HEK293 (cell line): ENCODE results near the gene PHYH.

Experiments used
- CTCF ChIA-PET: fragments of 350-600 bp; formaldehyde crosslinking; extraction: SDS; loops from one replicate; lab custom pipeline; 2021; ENCODE audit warnings: antibody characterized with exemption; lab: Yijun Ruan, JAX
- POLR2A ChIA-PET: fragments of 300-600 bp; formaldehyde crosslinking; extraction: SDS; loops from one replicate; lab custom pipeline; 2020; ENCODE audit warnings: antibody characterized with exemption, inconsistent platforms; lab: Yijun Ruan, JAX
- H3K27ac ChIP-seq: fragments of 200-500 bp; sonication (Bioruptor generic); 2 replicates; pipeline ENCODE4 v1.5.1; 2014; ENCODE audit warnings: low read depth, low read length, control low read depth, inconsistent platforms; ENCODE audit errors: extremely low read depth
- H3K36me3 ChIP-seq, 2 experiments: fragments of 200-500 bp in 1 of 2; sonication (Bioruptor generic) in 1 of 2; 1 replicate in 1 of 2; 2 replicates in 1 of 2; pipeline ENCODE4 v1.5.1; 2014 to 2017; ENCODE audit warnings: inconsistent platforms in 2 of 2, low read length in 2 of 2; ENCODE audit not compliant: control insufficient read depth in 2 of 2, insufficient read depth in 1 of 2
- H3K4me1 ChIP-seq: fragments of 200-500 bp; sonication (Bioruptor generic); 2 replicates; pipeline ENCODE4 v1.5.1; 2014; ENCODE audit warnings: mild to moderate bottlenecking, low read length, inconsistent platforms; ENCODE audit not compliant: control insufficient read depth, insufficient read depth
- H3K4me3 ChIP-seq: 2 replicates; pipeline ENCODE4 v1.5.1; 2011; ENCODE audit warnings: low read depth, mild to moderate bottlenecking, control low read depth, low read length, moderate library complexity
- H3K9me3 ChIP-seq: fragments of 200-500 bp; sonication (Bioruptor generic); 2 replicates; pipeline ENCODE4 v1.5.1; 2014; ENCODE audit warnings: low read depth, low read length, inconsistent platforms; ENCODE audit not compliant: control insufficient read depth, insufficient read depth
- OVOL3 ChIP-seq: fragments of 450-650 bp; formaldehyde crosslinking; IDR thresholded peaks from 2 replicates; pipeline ENCODE4 v1.5.1; 2016; ENCODE audit warnings: missing biosample characterization, missing genetic modification characterization
- SP3 ChIP-seq: fragments of 450-650 bp; formaldehyde crosslinking; IDR thresholded peaks from 2 replicates; pipeline ENCODE4 v1.5.1; 2016; ENCODE audit warnings: missing biosample characterization, missing genetic modification characterization
- ZEB2 ChIP-seq: fragments of 450-650 bp; formaldehyde crosslinking; IDR thresholded peaks from 2 replicates; pipeline ENCODE4 v1.5.1; 2016; ENCODE audit warnings: missing biosample characterization, missing genetic modification characterization
- ZNF10 ChIP-seq: fragments of 450-650 bp; formaldehyde crosslinking; IDR thresholded peaks from 2 replicates; pipeline ENCODE4 v1.5.1; 2017; ENCODE audit warnings: missing biosample characterization, missing genetic modification characterization
- ZNF169 ChIP-seq: fragments of 450-650 bp; formaldehyde crosslinking; IDR thresholded peaks from 2 replicates; pipeline ENCODE4 v1.5.1; 2016; ENCODE audit warnings: missing biosample characterization, missing genetic modification characterization
- ZNF221 ChIP-seq: fragments of 450-650 bp; formaldehyde crosslinking; IDR thresholded peaks from 2 replicates; pipeline ENCODE4 v1.5.1; 2017; ENCODE audit warnings: missing biosample characterization, missing genetic modification characterization, borderline replicate concordance
- ZNF292 ChIP-seq: fragments of 450-650 bp; formaldehyde crosslinking; IDR thresholded peaks from 2 replicates; pipeline ENCODE4 v1.5.1; 2016; ENCODE audit warnings: low read depth, missing biosample characterization, missing genetic modification characterization, borderline replicate concordance
- ZNF311 ChIP-seq: fragments of 450-650 bp; formaldehyde crosslinking; IDR thresholded peaks from 2 replicates; pipeline ENCODE4 v1.5.1; 2017; ENCODE audit warnings: missing biosample characterization, missing genetic modification characterization, borderline replicate concordance
- ZNF394 ChIP-seq: fragments of 450-650 bp; formaldehyde crosslinking; IDR thresholded peaks from 2 replicates; pipeline ENCODE4 v1.5.1; 2016; ENCODE audit warnings: missing biosample characterization, missing genetic modification characterization, mild to moderate bottlenecking, moderate library complexity, borderline replicate concordance
- ZNF530 ChIP-seq: fragments of 450-650 bp; formaldehyde crosslinking; IDR thresholded peaks from 2 replicates; pipeline ENCODE4 v1.5.1; 2016; ENCODE audit warnings: low read depth, missing biosample characterization, missing genetic modification characterization
- ZNF600 ChIP-seq: fragments of 450-650 bp; formaldehyde crosslinking; IDR thresholded peaks from 2 replicates; pipeline ENCODE4 v1.5.1; 2016; ENCODE audit warnings: missing biosample characterization, missing genetic modification characterization
- ZNF623 ChIP-seq: fragments of 450-650 bp; formaldehyde crosslinking; IDR thresholded peaks from 2 replicates; pipeline ENCODE4 v1.5.1; 2016; ENCODE audit warnings: missing biosample characterization, missing genetic modification characterization
- ZNF624 ChIP-seq: fragments of 450-650 bp; formaldehyde crosslinking; IDR thresholded peaks from 2 replicates; pipeline ENCODE4 v1.5.1; 2017; ENCODE audit warnings: missing biosample characterization, missing genetic modification characterization
- ZNF654 ChIP-seq: fragments of 450-650 bp; formaldehyde crosslinking; IDR thresholded peaks from 2 replicates; pipeline ENCODE4 v1.5.1; 2016; ENCODE audit warnings: low read depth, missing biosample characterization, missing genetic modification characterization
- ZNF677 ChIP-seq: fragments of 450-650 bp; IDR thresholded peaks from 2 replicates; pipeline ENCODE4 v1.5.0; 2018; ENCODE audit warnings: missing biosample characterization, mild to moderate bottlenecking, missing genetic modification characterization, moderate library complexity
- ZNF701 ChIP-seq: fragments of 450-650 bp; formaldehyde crosslinking; IDR thresholded peaks from 2 replicates; pipeline ENCODE4 v1.5.1; 2016; ENCODE audit warnings: missing biosample characterization, missing genetic modification characterization
- ZNF843 ChIP-seq: fragments of 450-650 bp; formaldehyde crosslinking; IDR thresholded peaks from 2 replicates; pipeline ENCODE4 v1.5.1; 2016; ENCODE audit warnings: missing biosample characterization, missing genetic modification characterization
- TF ChIP-seq, protein P1 (sequence below): fragments of 450-650 bp; formaldehyde crosslinking; conservative IDR thresholded peaks from 2 replicates; pipeline ENCODE4 v1.5.1; 2016; ENCODE audit warnings: low read depth, missing biosample characterization, missing genetic modification characterization
- TF ChIP-seq, protein P2 (sequence below): fragments of 450-650 bp; formaldehyde crosslinking; IDR thresholded peaks from 2 replicates; pipeline ENCODE4 v1.5.1; 2016; ENCODE audit warnings: missing biosample characterization, missing genetic modification characterization
- TF ChIP-seq, protein P3 (sequence below): fragments of 450-650 bp; formaldehyde crosslinking; IDR thresholded peaks from 2 replicates; pipeline ENCODE4 v1.5.1; 2016; ENCODE audit warnings: missing biosample characterization, missing genetic modification characterization

Gene PHYH

DNA sequence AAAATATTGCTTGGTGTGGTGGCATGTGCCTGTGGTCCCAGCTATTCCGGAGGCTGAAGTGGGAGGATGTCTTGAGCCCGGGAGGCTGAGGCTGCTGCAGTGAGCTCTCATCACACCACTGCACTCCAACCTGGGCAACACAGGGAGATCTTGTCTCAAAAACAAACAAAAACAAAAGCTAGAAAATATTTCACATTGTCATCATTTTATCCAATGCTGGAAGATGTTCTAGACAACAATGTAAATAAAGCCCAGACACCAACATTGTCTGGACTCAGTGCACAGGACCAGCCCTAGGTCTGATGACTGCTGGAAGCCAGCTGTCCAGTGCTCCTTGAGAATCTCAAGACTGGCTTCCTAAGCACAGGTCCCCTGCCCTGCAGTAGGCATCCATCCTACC, 34.7 kb upstream of the PHYH start (continued):
- TF ChIP-seq OVOL3 (tag by site-specific recombination) (no peak), ZNF654 (tag by site-specific recombination) (no peak), ZNF169 (tag by site-specific recombination) (no peak), ZNF311 (no peak), ZNF292 (tag by site-specific recombination) (no peak)

DNA sequence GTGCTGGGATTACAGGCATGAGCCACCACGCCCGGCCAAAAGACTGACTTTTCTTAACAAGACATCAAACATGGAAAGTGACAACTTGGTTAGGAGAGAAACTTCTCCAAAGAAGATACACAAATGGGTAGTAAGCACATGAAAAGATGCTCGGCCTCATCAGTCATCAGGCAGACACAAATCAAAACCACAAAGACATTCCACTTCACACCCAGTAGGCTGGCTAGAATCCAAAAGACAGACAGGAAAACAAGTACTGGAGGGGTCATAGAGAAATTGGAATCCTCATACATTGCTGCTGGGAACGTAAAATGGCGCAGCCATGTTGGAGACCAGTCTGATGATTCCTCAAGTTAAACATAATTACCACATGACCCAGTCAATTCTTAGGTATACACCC, 31.8 kb upstream of the PHYH start:
- Histone ChIP-seq H3K27ac (no peak overlapping the region), H3K4me1 (no peaks in the 10 kb centered on the region), H3K36me3 (peaks cover 60 to 92% of the 10 kb centered on the region in 2 experiments), H3K4me3 (no peak overlapping the region)
- POLR2A ChIA-PET = no interaction called here
- TF ChIP-seq ZNF221 (tag by site-specific recombination) (no peak), ZEB2 (tag by site-specific recombination) (no peak), ZNF624 (tag by site-specific recombination) (no peak), SP3 (no peak), ZNF623 (tag by site-specific recombination) (no peak), ZNF10 (tag by site-specific recombination) (no peak), ZNF701 (tag by site-specific recombination) (no peak), ZNF677 (no peak), ZNF843 (tag by site-specific recombination) (no peak), ZNF394 (tag by site-specific recombination) (no peak), ZNF530 (tag by site-specific recombination) (no peak), ZNF600 (tag by site-specific recombination) (no peak)
- TF ChIP-seq, protein P1, sequence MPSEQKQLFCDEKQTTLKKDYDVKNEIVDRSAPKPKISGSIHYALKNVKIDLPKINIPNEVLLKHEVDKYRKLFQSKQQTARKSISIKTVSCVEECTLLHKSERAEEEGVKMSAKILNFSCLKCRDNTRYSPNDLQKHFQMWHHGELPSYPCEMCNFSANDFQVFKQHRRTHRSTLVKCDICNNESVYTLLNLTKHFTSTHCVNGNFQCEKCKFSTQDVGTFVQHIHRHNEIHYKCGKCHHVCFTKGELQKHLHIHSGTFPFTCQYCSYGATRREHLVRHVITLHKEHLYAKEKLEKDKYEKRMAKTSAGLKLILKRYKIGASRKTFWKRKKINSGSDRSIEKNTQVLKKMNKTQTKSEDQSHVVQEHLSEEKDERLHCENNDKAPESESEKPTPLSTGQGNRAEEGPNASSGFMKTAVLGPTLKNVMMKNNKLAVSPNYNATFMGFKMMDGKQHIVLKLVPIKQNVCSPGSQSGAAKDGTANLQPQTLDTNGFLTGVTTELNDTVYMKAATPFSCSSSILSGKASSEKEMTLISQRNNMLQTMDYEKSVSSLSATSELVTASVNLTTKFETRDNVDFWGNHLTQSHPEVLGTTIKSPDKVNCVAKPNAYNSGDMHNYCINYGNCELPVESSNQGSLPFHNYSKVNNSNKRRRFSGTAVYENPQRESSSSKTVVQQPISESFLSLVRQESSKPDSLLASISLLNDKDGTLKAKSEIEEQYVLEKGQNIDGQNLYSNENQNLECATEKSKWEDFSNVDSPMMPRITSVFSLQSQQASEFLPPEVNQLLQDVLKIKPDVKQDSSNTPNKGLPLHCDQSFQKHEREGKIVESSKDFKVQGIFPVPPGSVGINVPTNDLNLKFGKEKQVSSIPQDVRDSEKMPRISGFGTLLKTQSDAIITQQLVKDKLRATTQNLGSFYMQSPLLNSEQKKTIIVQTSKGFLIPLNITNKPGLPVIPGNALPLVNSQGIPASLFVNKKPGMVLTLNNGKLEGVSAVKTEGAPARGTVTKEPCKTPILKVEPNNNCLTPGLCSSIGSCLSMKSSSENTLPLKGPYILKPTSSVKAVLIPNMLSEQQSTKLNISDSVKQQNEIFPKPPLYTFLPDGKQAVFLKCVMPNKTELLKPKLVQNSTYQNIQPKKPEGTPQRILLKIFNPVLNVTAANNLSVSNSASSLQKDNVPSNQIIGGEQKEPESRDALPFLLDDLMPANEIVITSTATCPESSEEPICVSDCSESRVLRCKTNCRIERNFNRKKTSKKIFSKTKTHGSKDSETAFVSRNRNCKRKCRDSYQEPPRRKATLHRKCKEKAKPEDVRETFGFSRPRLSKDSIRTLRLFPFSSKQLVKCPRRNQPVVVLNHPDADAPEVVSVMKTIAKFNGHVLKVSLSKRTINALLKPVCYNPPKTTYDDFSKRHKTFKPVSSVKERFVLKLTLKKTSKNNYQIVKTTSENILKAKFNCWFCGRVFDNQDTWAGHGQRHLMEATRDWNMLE (tag by site-specific recombination) = no peak
- TF ChIP-seq, protein P2, sequence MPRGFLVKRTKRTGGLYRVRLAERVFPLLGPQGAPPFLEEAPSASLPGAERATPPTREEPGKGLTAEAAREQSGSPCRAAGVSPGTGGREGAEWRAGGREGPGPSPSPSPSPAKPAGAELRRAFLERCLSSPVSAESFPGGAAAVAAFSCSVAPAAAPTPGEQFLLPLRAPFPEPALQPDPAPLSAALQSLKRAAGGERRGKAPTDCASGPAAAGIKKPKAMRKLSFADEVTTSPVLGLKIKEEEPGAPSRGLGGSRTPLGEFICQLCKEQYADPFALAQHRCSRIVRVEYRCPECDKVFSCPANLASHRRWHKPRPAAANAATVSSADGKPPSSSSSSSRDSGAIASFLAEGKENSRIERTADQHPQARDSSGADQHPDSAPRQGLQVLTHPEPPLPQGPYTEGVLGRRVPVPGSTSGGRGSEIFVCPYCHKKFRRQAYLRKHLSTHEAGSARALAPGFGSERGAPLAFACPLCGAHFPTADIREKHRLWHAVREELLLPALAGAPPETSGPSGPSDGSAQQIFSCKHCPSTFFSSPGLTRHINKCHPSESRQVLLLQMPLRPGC (tag by site-specific recombination) = no peak
- TF ChIP-seq, protein P3, sequence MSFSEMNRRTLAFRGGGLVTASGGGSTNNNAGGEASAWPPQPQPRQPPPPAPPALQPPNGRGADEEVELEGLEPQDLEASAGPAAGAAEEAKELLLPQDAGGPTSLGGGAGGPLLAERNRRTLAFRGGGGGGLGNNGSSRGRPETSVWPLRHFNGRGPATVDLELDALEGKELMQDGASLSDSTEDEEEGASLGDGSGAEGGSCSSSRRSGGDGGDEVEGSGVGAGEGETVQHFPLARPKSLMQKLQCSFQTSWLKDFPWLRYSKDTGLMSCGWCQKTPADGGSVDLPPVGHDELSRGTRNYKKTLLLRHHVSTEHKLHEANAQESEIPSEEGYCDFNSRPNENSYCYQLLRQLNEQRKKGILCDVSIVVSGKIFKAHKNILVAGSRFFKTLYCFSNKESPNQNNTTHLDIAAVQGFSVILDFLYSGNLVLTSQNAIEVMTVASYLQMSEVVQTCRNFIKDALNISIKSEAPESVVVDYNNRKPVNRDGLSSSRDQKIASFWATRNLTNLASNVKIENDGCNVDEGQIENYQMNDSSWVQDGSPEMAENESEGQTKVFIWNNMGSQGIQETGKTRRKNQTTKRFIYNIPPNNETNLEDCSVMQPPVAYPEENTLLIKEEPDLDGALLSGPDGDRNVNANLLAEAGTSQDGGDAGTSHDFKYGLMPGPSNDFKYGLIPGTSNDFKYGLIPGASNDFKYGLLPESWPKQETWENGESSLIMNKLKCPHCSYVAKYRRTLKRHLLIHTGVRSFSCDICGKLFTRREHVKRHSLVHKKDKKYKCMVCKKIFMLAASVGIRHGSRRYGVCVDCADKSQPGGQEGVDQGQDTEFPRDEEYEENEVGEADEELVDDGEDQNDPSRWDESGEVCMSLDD (tag by site-specific recombination) = no peak
- TF ChIP-seq, all 188 proteins: peak for 0
- H3K9me3 ChIP-seq = no peaks in the 10 kb centered on the region
- CTCF ChIA-PET = no interaction called here
